NCI-H82 (cell line): Measurements from ENCODE around the gene CD79A.
A peak's percentile ranks its signal among the peaks of the same experiment; 100 is the strongest.
"Not testable (repeated sequence)": the region's sequence is repeated elsewhere in the genome, so short reads cannot be mapped to it uniquely, and the experiment has no call there.

Source experiments
- DNase-seq: peaks from one replicate; lab custom pipeline; 2025; lab: John Stamatoyannopoulos, UW

Gene CD79A

DNA sequence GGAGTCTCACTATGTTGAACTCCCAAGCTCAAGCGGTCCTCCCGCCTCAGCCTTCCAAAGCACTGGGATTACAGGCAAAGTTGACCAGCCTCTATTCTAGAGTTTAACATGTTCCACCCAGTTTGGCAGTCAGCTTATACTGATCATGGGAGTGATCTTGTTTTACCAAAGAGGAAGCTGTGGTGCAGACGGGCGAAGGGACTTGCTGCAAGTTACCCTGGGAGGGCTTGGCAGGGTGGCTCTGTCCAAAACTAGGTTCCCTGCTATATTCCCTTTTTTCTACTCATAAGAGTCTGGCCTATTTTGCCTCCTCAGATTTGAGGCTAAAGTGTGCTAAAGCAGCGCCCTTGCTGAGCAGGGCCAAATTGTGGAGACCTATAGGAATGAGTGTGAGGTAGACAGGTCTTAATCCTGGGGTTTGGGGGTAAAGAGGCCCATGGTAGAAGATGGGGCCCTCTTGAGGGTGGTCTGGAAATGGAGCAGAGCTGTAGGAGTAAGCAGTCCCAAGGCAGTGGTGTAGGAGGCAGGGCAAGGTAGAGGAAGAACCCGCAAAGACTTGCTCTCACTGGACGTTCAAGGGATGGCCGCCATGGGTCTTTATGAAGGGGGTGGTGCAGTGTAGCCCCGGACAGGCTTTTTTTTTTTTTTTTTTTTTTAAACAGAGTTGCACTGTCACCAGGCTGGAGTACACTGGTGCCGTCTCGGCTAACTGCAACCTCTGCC lies 13.7 kb upstream of the CD79A start:
- no peak for DNase-seq

DNA sequence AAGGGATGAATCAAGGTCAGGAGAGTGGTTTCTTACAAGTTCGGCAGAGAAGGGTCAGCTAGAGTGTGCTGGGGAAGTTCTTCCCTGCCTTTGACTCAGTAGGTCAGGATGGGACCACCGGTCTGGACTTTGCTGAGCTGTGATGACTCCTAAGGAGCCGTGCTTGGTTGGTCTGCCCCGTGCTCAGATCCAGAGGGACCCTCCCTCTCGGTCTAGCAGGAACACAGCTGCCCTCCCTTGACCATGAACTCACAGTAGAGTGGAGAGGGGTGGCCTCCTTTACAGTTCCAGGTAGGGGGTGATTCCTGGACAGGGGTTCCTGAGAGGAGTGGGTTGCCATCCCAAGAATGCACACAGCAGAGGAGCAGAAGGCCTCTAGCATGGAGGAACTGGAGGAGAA lies 12.7 kb upstream of the CD79A start:
- DNase-seq = no peak

- DNase-seq = no peak
Observed at GRCh38 chr19:41866284-41866683, 10.8 kb upstream of the CD79A start.

- DNase-seq = no peak
Observed at GRCh38 chr19:41868120-41868988, 8.7 kb upstream of the CD79A start.

- DNase-seq = no peak
Observed at GRCh38 chr19:41868989-41869300, 8.1 kb upstream of the CD79A start.

DNA sequence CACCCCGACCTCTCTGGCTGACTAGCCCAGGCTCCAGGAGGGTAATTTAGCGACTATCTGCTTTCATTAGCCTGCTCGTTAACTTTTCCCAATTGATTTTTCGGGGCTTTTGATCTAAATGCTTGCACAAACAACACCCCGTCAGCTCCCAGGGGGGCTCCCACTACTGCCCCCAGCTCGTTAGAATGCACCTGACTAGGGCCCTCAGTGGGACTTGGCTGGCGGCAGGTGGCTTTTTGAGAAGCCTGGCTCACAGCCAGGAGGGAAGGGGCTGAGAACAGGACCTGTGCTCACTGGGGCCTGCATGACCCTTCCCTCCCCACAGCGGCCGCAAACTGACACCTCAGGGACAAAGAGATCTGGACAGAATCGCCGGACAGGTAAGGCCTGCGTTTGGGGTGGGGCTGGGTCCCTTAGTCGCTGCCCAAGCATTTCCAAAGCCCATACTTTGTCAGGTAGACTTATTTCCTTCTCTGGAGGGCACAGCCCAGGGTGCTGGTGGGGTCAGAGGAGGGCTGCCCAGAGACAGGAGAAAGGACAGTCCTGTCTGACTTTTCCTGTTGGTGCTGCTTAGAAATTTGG lies 7.6 kb upstream of the CD79A start:
- no peak for DNase-seq

GRCh38 chr19:41870401-41870873 lies 6.6 kb upstream of the CD79A start:
- DNase-seq = no peak

- peak; percentile 58 for DNase-seq
Observed at GRCh38 chr19:41871573-41872383, 5.3 kb upstream of the CD79A start.

GRCh38 chr19:41872384-41872774 lies 4.7 kb upstream of the CD79A start:
- peak; percentile 58 for DNase-seq

GRCh38 chr19:41872775-41873647 lies 4.1 kb upstream of the CD79A start:
- peak; percentile 92 for DNase-seq

DNA sequence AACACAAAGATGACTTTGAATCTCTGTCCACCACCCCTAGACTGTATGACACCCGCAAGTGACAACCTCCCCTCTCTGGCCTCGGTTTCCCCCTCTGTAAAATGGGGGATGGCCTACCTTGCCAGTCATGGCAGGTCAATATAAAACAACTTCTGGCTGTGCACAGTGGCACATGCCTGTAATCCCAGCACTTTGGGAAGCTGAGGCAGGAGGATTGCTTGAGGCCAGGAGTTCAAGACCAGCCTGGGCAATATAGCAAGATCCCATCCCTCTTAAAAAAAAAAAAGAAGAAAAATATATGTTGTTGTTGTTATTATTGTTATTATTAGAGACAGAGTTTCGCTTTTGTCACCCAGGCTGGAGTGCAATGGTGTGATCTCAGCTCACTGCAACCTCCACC lies 1.1 kb upstream of the CD79A start:
- DNase-seq = not testable (repeated sequence)

DNA sequence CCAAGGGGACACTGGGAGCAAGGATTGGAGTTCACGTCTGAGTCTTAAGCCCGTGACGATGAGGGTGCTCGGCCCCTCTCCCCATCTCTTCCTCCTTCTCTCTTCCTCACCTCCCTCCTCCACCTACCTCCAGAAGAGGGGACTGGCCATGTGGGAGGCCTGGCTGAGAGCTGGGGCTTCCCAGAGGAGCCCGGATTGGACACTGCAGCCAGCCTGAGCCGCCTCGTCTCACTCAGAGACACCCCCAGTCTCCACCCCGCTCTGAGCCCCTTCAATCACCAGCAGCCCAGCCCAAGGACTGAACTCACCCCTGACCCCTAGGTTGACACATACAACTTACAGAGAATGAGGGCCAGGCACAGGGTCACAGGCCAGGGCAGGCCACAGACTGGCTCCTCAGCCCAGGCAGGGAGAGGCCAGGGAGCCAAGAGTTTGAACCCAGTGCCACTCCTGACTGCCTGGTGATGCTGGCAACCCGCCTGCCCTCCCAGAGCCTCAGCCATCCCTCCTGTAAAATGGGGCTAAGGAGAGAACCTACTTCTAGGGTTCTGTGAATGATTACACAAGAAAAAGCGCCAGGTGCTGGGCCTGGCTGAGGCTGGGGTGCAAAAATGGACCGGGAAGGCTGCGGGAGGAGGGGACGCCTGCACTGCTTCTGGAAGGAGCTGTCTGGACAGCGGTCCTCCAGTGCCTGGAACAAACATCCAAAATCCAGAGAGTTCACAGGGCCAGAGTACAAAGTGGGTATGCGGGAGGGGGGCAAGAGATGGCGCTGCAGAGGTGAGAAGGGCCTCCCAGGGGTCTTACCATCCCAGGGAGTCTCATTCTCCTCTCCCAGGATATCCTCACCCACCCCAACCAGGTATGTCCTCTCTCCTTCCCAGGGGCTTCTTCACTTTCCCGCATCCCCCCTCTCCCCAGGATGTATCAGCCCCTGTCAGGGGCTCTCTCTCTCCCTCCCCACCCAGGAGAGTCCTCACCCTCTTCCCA lies 1.1 kb downstream of the CD79A start:
- no peak for DNase-seq

GRCh38 chr19:41879080-41879479 lies 2.0 kb downstream of the CD79A start:
- DNase-seq = no peak

DNA sequence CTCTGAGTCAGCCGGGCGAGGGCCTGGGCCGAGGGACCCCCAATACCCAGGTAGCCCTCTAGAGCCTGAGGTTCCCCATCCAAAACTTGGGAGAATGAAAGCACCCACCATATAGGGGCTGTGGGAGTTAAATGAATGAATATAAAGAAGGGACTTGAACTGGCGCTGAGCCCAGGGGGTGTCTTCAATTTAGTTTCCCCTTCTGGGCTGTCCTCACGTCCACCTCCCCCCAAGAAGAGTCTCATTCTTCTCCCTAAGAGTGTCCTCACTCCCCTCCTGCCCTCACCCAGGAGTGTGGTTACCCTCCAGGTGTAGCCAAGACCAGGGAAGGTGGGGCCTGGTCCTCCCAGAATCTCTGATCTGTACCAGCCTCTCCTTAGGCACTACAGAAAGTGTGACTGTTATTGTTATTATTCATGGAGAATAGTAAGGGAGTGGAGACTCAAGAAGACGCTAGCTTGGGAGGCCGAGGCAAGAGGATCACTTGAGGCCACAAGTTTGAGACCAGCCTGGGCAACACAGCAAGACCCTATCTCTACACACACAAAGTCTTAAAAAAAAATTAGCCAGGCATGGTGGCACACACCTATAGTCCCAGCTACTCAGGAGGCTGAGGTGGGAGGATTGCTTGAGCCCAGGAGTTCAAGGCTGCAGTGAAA lies 2.7 kb downstream of the CD79A start:
- DNase-seq = no peak

DNA sequence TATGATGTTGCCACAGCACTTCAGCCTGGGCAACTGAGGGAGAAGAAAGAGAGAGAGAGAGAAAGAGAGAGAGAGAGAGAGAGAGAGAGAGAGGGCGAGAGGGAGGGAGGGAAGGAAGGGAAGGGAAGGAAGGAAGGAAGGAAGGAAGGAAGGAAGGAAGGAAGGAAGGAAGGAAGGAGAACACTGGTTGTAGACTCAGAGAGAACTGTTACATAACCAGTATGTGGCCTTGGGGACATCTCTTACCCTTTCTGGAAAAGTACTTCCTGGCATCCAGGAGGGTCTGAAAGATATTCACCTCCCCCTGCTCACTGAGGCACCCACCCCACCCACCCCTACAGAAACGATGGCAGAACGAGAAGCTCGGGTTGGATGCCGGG lies 3.2 kb downstream of the CD79A start:
- no peak for DNase-seq

GRCh38 chr19:41882568-41883462 lies 5.7 kb downstream of the CD79A start, which contains the start of gene ARHGEF1:
Gene ARHGEF1 (plus strand): TSS chr19:41883184. CDS start chr19:41888083, 4,899 bp downstream.
- DNase-seq = peak; percentile 50

DNA sequence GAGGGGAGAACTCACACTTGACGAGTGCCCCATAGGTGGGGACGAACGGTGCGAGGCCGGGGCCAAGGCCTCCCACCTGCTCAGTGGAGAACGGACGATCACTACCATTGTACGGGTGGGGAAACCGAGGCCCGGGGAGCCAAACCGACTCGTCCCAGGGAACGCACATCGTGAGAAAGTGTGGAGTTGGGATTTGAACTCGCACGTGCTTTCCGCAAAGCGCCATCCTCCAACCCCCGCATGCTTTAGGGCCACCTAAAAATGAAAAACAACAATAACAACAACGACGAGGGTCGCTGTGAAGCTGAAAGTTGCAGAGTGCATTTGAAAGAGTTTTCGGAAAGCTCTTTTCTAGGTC lies 6.4 kb downstream of the CD79A start:
- no peak for DNase-seq
